OCI-M2 (cell line): Measurements from ENCODE around the gene KCNQ4.

Experiments used
- DNase-seq: peaks from one replicate; lab custom pipeline; 2025; ENCODE audit not compliant: unreplicated experiment; lab: John Stamatoyannopoulos, UW

Gene KCNQ4

DNA sequence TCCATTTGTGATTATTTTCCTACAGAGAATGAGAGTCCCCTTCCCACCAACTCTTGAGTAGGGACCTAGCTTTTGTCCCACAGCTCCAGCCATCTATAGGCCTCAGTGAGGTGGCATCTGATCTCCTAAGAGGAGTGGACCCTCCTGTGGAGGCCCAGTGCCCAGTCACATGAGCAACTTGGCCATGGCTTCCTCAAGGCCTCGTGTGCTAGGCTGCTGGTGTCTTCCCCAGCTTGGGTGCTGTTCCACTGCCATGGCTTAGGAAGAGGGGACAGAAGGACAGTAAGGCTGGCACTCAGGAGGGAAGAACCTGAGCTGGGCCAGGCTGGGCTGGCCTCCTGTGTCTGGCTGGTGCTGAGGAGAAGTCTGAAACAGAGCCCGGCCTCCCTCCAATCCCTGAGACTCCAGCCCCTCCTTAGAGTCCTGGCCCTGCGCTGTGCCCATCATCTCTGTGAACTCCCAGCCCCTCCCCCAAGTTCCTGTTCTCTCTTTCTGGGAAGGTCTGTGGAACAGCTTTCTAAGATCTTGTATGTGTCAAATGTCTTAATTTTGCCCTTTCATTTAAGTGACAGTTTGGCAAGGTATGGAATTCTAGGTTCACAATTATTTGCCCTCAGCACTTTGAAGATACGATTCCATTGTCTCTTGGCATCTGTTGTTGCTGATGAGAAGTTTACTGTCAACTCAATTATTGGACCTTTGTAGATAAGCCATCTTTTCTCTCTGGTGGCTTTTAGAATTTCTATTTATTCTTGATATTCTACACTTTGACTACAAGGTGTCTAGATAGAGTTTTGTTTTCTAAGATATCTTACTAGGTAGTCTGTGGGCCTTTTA is 7.1 kb upstream of the KCNQ4 start:
- no peak for DNase-seq

DNA sequence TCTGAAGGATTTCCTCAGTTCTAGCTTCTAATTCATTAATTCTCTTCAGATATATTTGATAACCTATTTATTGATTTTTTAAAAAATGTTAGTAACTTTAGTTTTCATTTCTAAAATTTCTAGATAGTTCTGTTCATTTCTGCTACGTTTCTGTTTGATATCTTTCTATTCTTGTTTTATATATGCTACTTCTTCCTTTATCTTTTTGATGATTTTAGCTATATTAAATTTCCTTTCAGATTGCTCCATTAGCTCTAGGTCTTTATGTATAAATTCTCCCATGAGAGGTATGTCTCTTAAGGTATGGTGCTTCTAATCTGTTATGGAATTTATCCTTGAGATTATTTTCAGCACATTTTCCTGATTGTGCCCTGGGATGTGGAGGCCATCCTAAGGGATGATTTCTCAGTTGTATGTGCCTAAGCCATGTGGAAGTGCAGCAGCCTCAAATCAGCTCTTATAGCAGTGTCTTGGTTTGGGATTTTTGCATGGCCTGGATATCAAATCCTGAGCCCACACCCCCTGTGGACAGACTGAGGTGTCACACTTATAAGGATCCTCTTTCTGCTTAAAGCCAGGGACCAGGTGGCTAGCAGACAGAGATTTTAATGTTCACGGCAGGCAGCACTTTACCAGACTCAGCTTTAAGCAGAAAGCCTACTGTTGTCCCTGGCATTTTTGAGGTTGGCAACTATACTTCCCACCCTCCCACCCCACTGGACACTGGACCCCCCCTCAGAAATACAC is 6.2 kb upstream of the KCNQ4 start:
- DNase-seq = no peak

DNA sequence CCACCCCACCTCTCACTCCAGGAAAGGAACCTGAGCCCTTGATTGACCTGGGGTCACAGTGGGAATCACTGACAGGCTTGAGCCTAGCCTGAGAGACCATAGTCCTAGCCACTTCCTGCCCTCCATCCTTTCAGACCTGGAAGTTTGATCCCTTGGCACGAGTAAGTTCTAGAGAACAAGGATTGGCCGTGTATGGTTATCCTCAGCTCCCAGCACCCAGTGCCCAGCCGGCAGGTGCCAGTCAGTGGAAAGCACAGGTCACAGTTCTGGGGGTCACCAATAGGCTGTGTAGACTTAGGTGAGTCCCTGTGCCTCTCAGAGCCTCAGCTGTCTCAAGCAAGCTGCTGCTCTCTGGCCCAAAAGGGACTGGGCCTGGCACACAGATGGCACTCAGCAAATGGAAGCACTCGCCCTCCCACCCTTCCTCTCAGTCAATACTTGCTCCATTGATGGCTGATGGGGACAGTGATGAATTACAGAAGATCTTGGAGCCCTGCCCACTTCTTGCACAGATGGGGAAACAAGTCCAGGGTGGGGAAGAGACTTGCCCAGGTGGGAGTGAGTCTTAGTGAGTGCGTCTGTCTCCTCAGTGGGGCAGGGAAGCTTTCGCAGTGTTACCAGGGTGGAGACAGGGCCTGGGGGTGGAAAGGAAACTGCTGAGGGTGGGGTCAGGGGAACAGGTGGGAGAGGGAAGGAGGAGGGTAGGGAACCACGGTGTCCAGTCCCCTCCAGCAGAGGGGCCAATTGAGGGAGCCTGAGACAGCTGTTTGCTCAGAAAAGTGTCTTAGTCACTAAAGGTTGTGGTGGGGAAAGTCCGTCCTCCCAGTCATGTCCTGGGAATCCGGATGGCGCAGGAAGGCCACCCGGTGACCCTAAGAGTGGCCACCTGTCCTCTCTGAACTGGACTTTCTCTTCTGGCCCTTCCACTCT is 2.6 kb upstream of the KCNQ4 start:
- no peak for DNase-seq

DNA sequence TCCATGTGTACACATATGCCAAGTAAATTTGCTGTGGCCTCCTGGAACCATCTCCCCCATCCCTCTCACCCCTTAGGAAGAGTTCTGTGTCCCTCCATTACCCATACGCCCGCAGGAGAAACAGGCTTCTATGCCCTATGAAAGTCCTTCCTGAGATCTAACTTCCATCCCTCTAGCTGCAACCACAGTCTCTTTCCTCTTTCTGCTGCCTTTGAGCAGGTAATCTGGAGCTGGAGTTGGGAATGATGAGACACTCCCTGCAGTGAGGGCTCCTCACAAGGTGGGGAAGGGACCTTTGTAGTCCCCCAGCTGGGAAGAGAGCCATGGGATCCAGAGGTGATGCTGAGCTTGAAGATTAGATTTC is 2.0 kb upstream of the KCNQ4 start:
- DNase-seq = no peak

DNA sequence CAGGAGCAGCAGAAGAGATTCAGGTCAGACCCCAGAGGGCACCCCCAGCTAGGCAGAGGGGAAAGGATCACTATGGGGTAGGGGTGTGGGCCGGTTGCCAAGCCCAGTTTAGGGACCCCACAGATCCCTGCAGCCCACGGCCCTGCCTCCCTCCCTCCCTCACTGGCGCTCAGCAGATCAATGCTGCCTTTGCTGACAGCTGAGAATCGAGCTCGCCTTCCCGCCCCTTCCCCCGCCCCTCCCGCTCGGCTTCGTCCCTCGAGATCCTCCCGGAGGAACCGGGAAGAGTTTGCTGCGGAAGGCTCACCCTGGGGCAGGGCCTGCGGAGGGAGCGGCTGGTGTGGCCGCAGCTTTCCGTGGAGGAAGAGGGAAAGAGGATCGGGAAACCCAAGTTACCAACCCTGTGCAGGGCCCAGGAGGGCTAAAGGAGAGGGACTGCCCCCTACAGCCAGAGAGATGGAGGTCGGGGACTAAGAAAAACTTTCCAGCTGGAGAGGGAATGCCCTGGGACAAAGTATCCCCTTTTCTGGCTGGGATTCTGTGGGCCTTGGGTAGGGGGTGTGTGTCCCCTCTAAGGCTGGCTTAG is 1.1 kb upstream of the KCNQ4 start:
- no peak for DNase-seq

DNA sequence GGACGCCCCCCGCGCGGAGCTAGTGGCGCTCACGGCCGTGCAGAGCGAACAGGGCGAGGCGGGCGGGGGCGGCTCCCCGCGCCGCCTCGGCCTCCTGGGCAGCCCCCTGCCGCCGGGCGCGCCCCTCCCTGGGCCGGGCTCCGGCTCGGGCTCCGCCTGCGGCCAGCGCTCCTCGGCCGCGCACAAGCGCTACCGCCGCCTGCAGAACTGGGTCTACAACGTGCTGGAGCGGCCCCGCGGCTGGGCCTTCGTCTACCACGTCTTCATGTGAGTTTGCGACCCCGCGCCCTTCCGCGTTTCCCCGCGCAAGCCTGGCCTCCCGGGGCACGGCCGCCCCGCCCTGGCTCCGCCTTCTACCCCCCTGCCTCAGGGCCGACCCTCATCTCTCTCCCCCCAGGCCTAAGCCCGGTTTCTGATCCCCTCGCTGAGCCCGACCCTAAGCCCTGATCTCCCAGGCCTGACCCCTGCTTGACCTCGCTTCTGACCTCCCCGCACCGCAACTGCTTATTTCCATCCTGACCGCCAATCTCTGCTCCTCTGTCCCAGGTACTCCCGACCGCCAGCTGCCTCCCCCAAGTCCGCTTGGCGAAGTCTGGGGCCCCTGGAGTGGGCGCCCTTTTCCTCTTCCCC is 669 bp downstream of the KCNQ4 start:
- no peak for DNase-seq

DNA sequence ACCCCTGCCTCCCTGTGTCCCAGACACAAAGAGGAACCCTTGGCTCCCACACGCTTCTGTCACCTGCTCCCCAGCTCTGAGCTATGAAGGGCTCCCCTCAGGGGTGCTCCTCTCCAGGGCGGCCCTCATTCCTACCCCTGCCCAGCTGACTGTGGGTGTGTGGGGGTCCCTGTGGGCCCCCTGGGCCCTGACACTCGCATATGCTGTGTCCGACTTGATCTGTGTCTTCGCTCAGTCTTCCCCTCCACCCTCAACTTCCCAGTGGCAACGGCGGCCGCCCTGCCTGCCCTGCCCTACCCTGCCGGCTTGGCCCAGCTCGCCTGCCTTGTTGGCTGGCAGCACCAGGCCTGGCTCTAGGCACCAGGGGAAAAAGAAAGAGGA is 1.2 kb downstream of the KCNQ4 start:
- no peak for DNase-seq

DNA sequence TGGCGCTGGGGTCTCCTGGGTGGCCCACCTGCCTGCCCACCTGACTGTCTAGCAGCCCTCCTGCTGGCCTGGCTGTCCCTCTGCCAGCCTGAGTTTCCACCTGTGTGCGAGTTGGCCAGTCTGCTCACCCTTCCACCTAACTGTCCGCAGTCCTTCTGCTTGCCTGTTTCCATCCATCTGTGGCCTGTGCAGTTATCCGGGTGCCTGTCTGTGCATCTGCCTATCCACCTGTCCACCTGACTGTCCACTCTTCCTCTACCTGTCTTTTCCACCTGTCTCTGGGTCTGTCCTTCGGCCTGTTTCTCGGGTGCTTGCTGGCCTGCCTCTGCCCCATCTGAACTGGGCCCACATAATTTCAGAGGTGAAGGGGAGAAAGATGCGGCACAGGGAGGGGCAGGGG is 1.9 kb downstream of the KCNQ4 start:
- no peak for DNase-seq

DNA sequence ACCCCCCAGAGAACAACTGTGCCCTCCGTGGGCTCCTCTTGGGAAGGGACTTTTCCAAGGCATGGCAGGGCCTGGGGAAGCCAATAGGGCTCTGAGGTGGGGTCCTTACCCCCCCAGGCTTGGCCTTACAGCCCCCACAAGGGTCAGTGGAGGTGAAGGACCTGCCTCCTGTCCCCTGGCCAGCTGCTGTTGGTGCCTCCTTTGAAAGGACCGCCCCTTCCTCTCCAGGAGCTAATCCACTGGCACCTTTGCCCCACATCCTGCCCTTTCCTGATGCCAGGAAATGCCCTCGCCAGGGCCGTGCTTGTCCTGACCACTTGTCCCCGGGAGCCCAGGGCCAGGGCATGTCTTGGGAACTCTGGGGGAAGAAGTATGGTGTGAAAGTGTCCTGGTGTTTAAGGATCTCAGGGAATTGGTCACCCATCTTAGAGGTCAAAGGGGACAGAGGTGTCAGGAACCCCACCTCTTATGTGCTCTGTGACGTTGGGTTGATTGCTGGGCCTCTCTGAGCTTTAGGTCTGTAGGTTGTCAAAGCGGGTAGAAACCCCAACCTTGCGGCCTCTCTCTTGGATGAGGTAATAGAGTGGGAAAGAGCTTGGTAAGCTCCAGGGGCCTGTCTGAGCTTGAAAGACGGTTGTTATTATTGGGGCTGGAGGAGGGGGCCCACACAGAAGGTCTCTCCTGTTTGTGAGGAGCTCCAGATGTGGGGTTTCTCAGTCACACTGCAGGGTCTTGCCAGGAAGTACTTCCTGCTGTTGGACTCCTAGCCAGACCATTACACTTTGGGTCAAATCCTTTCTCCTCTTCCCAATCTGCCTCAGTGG is 2.8 kb downstream of the KCNQ4 start:
- DNase-seq = no peak

DNA sequence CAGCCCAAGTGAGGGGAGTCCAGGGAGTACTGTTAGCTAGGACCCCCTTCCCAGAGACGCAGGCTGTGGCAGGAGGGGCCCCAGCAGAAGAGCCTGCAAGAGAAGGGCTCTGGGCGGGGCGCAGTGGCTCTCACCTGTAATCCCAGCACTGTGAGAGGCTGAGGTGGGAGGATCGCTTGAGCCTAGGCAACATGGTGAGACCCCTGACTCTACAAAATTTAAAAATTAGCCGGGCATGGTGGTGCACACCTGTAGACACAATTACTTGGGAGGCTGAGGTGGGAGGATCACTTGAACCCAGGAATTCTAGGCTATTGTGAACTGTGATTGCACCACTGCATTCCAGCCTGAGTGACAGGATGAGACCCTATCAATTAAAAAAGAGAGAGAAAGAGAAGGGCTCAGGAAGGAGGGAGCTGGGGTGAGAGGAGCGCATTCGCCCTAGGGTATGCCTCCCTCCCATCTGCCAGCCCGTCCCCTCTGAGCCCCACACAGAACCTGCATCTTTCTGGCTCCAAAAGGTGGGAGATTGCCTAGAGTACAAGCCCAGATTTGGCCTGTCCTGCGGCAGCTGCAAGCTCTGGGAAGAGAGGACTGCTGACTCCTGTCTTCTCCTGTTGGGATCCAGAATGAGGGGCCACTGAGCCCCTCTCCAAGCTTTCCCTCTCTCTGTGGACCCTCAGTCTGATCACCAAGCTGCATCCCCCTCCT is 3.6 kb downstream of the KCNQ4 start:
- DNase-seq = no peak

DNA sequence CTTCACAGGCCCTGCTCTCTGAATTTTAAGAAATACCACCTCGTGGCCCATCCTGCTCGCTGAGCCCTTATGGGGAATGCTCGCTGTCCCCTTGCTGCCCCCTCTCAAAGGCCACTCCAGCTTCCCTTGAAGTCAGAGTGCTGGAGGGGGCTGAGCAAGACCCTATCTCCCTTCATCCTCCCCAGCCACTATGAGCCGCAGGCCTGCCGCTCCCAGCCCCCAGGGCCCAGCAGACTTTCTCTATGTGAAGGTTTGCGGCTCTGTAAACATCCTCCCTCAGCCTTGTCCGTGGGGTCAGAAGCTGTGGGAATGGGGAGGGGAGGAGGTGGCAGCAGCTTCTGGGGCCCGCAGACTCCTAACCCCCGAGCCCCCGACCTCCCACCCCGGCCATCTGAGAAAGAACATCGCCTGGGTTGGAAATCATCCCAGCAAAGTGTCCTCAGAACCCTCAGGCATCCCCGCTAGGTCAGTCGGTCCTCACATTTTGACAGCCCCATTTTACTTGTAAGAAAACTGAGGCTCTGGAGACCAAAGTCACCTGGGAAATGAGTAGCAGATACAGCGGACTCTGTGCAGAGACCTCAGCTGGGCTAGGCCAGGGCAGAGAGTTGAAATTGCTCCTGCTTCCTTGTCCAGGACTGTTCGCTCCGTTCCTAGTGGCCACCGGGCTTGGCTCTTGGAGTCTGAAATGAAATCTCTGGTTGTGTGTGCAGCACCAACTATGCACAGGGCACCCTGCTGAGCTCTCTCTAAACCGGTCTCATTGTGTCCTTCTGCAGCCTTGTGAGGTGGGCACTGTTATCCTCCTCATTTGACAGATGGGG is 4.4 kb downstream of the KCNQ4 start:
- no peak for DNase-seq

DNA sequence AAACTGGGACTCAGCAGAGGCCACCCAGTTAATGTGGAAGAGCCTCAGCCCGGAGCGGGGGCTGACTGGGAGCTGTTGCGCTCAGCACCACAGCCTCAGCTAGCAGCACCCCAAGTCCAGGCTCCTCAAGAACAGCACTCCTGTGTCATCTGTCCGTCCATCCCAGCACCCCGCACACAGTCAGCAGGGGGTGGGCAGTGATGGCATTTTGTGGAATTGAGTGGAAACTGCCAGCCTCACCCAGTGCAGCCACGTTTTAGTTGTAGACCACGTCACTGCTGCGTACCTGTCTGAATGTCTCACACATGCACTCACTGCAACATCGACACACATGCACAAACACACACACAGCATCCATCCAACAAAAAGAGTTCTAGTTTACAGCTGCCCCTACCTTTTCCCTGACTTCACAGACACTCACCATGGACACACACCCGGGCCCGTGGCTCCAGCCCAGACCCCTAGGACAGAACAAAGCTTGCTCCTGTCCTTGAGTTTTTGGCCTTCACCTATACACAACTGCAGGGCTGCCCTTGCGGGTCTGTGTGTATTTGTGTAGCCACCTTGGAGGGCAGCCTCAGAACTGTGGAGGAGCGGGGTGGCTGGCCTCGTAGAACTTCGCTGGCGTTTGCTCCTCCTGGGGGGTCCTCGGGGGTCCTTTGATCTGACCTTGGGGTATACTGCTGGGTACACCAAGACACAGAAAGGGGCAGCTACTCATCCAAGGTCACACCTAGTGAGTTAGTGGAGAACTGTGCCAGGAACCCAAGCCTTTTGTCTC is 5.2 kb downstream of the KCNQ4 start:
- DNase-seq = no peak

DNA sequence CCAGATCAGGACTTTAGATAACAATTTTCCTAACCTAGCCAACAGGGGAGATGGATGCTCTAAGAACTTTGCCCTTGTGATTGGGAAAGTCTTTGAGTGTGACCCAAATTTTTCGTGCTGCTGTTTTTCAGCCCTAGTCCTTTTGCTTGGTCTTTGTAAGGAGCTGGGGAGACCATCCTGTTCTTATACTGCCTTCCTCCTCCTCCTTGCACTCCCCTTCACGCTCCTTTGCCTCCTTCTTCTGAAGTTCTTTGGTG is 5.7 kb downstream of the KCNQ4 start:
- no peak for DNase-seq

DNA sequence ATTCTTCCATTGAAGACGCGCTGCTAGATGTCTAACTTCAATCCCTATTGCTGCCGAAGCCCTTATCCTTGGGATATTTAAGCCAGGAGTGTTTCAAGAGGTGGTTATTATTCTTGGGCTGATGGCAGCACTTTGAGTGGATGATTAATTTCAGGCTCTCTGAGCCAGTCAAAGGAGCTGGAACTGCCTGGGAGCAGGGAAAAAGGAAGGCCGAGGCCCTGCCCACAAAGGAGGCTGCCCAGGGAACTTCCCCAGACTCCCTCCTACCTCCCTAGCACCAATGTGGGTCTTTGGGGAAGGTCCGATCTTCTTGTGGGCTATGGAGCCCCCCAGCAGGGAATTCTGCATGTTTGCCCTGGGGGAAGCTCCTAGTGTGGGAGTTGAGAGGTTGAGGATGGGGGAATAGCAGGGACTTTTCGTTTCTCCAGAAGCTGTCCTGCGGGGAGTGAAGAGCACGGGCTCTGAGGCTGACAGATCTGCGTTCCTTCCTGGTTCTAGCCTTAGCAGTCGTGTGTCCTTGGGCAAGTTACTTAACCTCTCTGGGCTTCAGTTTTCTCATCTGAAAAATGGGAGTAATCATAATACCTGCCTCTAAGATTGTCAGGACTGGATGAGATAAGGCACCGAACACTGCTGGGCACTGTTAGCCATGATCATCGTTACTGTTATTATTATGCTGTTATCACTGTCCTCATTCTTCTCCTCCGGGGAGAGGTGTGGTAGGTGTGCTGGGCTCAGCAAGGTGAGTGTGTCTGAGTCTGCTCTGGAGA is 6.3 kb downstream of the KCNQ4 start:
- DNase-seq = no peak

DNA sequence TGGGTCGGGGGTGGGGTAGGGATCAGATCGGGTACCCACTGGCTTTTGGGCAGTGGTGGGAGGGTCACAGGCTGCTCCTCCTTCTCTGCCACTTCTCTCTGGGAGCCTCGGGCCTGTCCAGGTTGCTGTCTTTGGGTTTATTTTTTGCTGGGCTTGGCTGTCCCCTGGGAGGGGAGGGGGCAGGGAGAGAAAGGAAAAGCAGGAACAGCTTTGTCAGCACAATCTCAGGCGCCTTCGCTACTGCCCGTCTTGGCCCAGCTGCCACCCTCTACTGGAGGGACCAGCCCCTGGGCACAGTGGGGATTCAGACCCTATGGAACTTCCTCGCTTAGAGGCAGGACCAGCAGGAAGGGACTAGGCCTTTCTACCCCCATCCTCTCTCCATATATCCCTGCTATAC is 8.4 kb downstream of the KCNQ4 start:
- no peak for DNase-seq

DNA sequence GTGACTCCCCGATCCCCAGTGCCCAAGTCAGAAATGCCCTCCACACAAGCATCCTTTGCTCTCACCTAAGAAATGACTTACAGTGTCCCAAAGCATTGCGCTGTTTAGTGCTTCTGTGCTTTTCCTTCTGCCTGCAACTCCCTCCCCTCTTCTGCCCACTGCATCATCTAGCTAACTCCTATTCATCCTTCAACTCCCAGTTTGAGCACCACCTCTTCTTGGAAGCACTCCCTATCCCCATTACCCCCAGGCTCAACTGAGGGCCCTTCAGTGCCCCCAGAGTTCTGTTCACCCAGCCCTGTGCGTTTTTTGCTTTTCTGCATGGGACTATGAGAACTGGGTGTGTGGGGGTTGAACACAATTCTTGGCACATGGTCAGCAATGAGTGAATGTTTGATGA is 10.0 kb downstream of the KCNQ4 start:
- no peak for DNase-seq

DNA sequence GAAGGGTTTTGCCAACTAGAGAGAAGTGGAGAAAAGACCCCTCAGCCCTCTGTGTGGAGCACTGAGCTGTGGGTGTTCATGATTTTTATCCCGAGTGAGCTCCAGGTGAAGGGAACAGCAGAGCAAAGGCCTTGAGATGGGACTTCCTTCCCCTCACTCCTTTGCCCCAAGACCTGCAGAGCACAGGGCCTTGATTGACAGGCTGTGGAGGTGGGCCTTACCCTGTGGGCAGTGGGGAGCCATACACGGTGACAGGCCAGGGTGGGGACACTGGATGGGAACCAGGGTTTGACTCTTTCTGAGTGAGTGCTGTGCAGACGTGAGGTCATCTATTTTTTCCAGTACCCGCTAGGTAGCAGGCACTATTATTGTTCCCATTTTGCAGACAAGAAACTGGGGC is 10.5 kb downstream of the KCNQ4 start:
- no peak for DNase-seq
